GM18861 (cell line): ENCODE measurements around the gene PAWR.
"Not testable (repeated sequence)": the region's sequence is repeated elsewhere in the genome, so short reads cannot be mapped to it uniquely, and the experiment has no call there.

Source experiments
- ATAC-seq: cut with Tn5 transposase; IDR thresholded peaks from one replicate; pipeline ENCODE4 v1.9.1; 2021; ENCODE audit not compliant: unreplicated experiment

PAWR gene

GRCh38 chr12:79650440-79650839, 40.3 kb downstream of the PAWR start:
- no peak for ATAC-seq

- ATAC-seq: no peak
Measured at GRCh38 chr12:79648881-79649280, 41.9 kb downstream of the PAWR start.

- ATAC-seq: not testable (repeated sequence)
Measured at GRCh38 chr12:79646843-79647242, 43.9 kb downstream of the PAWR start.

- ATAC-seq: peak; percentile 100
Measured at GRCh38 chr12:79645235-79645630, 45.5 kb downstream of the PAWR start.

- peak; percentile 23 for ATAC-seq
Measured at GRCh38 chr12:79644274-79645234, 46.2 kb downstream of the PAWR start.

GRCh38 chr12:79643821-79644220, 46.9 kb downstream of the PAWR start:
- no peak for ATAC-seq

GRCh38 chr12:79638490-79638889, 52.3 kb downstream of the PAWR start:
- no peak for ATAC-seq

GRCh38 chr12:79637093-79637492, 53.7 kb downstream of the PAWR start:
- ATAC-seq: no peak

GRCh38 chr12:79635676-79636075, 55.1 kb downstream of the PAWR start:
- no peak for ATAC-seq

- ATAC-seq: no peak
Measured at GRCh38 chr12:79634957-79635471, 55.8 kb downstream of the PAWR start.

GRCh38 chr12:79629561-79629960, 61.2 kb downstream of the PAWR start:
- no peak for ATAC-seq

GRCh38 chr12:79626735-79627134, 64.0 kb downstream of the PAWR start:
- ATAC-seq: not testable (repeated sequence)

- ATAC-seq: no peak
Measured at GRCh38 chr12:79624378-79624777, 66.4 kb downstream of the PAWR start.

GRCh38 chr12:79619872-79620562, 70.7 kb downstream of the PAWR start:
- no peak for ATAC-seq

GRCh38 chr12:79618848-79619404, 71.8 kb downstream of the PAWR start:
- no peak for ATAC-seq

- no peak for ATAC-seq
Measured at GRCh38 chr12:79617696-79618095, 73.1 kb downstream of the PAWR start.

GRCh38 chr12:79615596-79616560, 74.9 kb downstream of the PAWR start:
- ATAC-seq: peak; percentile 50

- no peak for ATAC-seq
Measured at GRCh38 chr12:79614730-79615129, 76.0 kb downstream of the PAWR start.

GRCh38 chr12:79601908-79602307, 88.9 kb downstream of the PAWR start:
- no peak for ATAC-seq

- no peak for ATAC-seq
Measured at GRCh38 chr12:79597910-79598309, 92.9 kb downstream of the PAWR start.
